Stimulated activated CD8-positive, alpha-beta memory T cell treated with anti-CD3 and anti-CD28 coated beads, Interleukin-2, amount 100 ng/mL, for 1 hour (primary cell): ENCODE measurements around the gene RPS6KB1.
"Not testable (repeated sequence)": the region's sequence is repeated elsewhere in the genome, so short reads cannot be mapped to it uniquely, and the experiment has no call there.

Experiments used
- DNase-seq, 2 donors: peaks; one replicate each; pipeline ENCODE4 v3.0.0-alpha.2; 2020; ENCODE audit warnings: low read depth in 2 of 2

Gene RPS6KB1

GRCh38 chr17:59940697-59941096 lies 47.8 kb downstream of the RPS6KB1 start:
- DNase-seq, result not testable (repeated sequence)

- no peak for DNase-seq
These were observed 48.2 kb downstream of the RPS6KB1 start for GRCh38 chr17:59941131-59941530.

GRCh38 chr17:59946433-59946832 lies 53.5 kb downstream of the RPS6KB1 start:
- DNase-seq, result not testable (repeated sequence)

GRCh38 chr17:59947310-59947709 lies 54.4 kb downstream of the RPS6KB1 start:
- DNase-seq, result not testable (repeated sequence)

GRCh38 chr17:59950049-59950448 lies 57.1 kb downstream of the RPS6KB1 start:
- DNase-seq, result no peak

GRCh38 chr17:59954856-59955255 lies 61.9 kb downstream of the RPS6KB1 start:
- no peak for DNase-seq

GRCh38 chr17:59959574-59959973 lies 66.7 kb downstream of the RPS6KB1 start:
- DNase-seq, result not testable (repeated sequence)

GRCh38 chr17:59962739-59963318 lies 69.9 kb downstream of the RPS6KB1 start:
- DNase-seq, result no peak

- peak; percentile 13 to 20 for DNase-seq
These were observed 71.0 kb downstream of the RPS6KB1 start for GRCh38 chr17:59963738-59964481.

- DNase-seq, result peak; percentile 79 to 87
These were observed 71.8 kb downstream of the RPS6KB1 start, which contains the start of gene RNFT1 for GRCh38 chr17:59964482-59965328. Gene RNFT1 (minus strand): TSS chr17:59964740. CDS start chr17:59964663, 77 bp downstream.

GRCh38 chr17:59971771-59972170 lies 78.8 kb downstream of the RPS6KB1 start:
- not testable (repeated sequence) for DNase-seq

- no peak for DNase-seq
These were observed 79.9 kb downstream of the RPS6KB1 start for GRCh38 chr17:59972778-59973177.

GRCh38 chr17:59973483-59973882 lies 80.6 kb downstream of the RPS6KB1 start:
- DNase-seq, result not testable (repeated sequence)

GRCh38 chr17:59975166-59975565 lies 82.2 kb downstream of the RPS6KB1 start:
- DNase-seq, result not testable (repeated sequence)

GRCh38 chr17:59996608-59997007 lies 103.7 kb downstream of the RPS6KB1 start:
- DNase-seq, result not testable (repeated sequence)
